ACC112 (cell line): ENCODE results near the gene SCFD1.
"Not testable (repeated sequence)": the region's sequence is repeated elsewhere in the genome, so short reads cannot be mapped to it uniquely, and the experiment has no call there.

Source experiments
- H2AFZ ChIP-seq: fragments of 200-600 bp; sonication (generic); one replicate; pipeline ENCODE4 v1.6.0; 2017; ENCODE audit warnings: antibody characterized with exemption, low read length; ENCODE audit not compliant: unreplicated experiment
- H3K27ac ChIP-seq: fragments of 200-600 bp; sonication (generic); 2 replicates; pipeline ENCODE4 v1.5.1; 2014; ENCODE audit warnings: low read depth, mild to moderate bottlenecking, antibody characterized with exemption, low read length, moderate library complexity
- H3K27me3 ChIP-seq: fragments of 200-600 bp; sonication (generic); 2 replicates; pipeline ENCODE4 v1.6.1; 2014; ENCODE audit warnings: mild to moderate bottlenecking, antibody characterized with exemption, low read length, moderate library complexity, mixed read lengths; ENCODE audit not compliant: insufficient read depth
- H3K36me3 ChIP-seq: fragments of 200-600 bp; sonication (generic); 2 replicates; pipeline ENCODE4 v1.6.1; 2016; ENCODE audit warnings: mild to moderate bottlenecking, antibody characterized with exemption, low read length, moderate library complexity, mixed read lengths; ENCODE audit not compliant: insufficient read depth
- H3K4me1 ChIP-seq: fragments of 200-600 bp; sonication (generic); one replicate; pipeline ENCODE4 v1.6.1; 2016; ENCODE audit warnings: low read length, mixed read lengths; ENCODE audit not compliant: insufficient read depth, unreplicated experiment, control insufficient read depth
- H3K4me3 ChIP-seq: fragments of 200-600 bp; sonication (generic); 2 replicates; pipeline ENCODE4 v1.5.1; 2014; ENCODE audit warnings: mild to moderate bottlenecking, low read depth, low read length
- H3K79me2 ChIP-seq: fragments of 200-600 bp; sonication (generic); one replicate; pipeline ENCODE4 v1.6.0; 2016; ENCODE audit warnings: low read length; ENCODE audit not compliant: control insufficient read depth, unreplicated experiment, insufficient read depth

Gene SCFD1

DNA sequence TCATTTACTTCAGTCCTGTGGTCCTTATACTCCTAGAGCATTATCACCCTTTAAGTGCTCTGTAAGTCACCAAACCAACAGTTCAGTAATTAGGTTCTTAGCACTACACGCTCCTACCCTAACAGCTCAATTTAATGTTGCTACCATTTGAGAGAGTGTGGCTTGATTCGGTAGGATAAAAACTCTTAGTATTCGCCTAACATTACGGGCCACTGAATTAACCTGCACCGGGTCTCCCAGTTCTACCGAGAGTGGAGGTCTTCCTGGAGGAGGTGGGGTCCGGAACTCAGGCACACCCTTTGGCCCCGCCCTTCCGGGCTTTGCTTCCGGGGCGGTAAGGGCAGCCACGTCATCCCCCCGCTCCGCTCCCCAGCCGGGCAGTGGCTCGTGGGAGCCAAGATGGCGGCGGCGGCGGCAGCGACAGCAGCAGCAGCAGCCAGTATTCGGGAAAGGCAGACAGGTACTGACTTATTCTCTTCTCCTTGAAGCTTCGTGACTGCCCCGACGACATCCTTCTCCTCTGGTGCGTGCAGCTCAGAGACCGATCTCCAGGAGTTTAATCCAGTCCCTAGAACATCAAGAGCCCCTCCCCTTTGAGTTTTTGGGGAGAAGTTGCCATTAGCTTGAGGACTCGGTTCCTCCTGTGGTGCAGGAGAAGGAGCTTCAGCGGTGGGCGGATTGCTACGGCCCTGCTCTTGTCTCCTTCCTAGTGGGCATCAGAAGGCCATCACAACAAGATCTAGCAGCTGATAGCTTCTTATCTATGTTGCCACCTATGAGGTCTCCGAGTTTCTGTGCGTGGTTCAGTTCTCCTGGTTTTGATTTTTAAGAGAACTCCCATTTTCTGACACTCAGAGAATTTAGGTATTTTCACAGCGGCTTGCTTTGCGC is at the start of gene SCFD1:
Gene SCFD1, plus strand, starts transcription at position 380 of the 891 bp plus-strand sequence. Its CDS starts 20 bp downstream, at position 400.
- peak within 1 kb of the TSS; percentile 97 for H2AFZ ChIP-seq
- peaks cover 31% of the 10 kb centered on the region for H3K4me1 ChIP-seq
- H3K27me3 ChIP-seq = no peaks in the 10 kb centered on the region
- H3K36me3 ChIP-seq = peaks cover 17% of the 10 kb centered on the region; the same call in 1 of the 2 replicates
- H3K27ac ChIP-seq = peak within 1 kb of the TSS; percentile 80
- peaks cover 49% of the 10 kb centered on the region for H3K79me2 ChIP-seq
- H3K4me3 ChIP-seq = peak within 1 kb of the TSS; percentile 87

GRCh38 chr14:30572771-30573170 is 49.3 kb upstream of the SCFD1 start:
- Histone ChIP-seq H3K4me3 (no peak overlapping the region), H3K27ac (no peak overlapping the region), H2AFZ (no peak overlapping the region), H3K36me3 (no peaks in the 10 kb centered on the region), H3K4me1 (peaks cover 37% of the 10 kb centered on the region), H3K79me2 (peaks cover 99% of the 10 kb centered on the region), H3K27me3 (no peaks in the 10 kb centered on the region)

GRCh38 chr14:30573226-30573814 is 48.8 kb upstream of the SCFD1 start:
- Histone ChIP-seq H3K4me3 (no peak overlapping the region), H3K79me2 (peaks cover 99% of the 10 kb centered on the region), H3K36me3 (no peaks in the 10 kb centered on the region), H2AFZ (no peak overlapping the region), H3K27me3 (no peaks in the 10 kb centered on the region), H3K4me1 (peaks cover 37% of the 10 kb centered on the region), H3K27ac (no peak overlapping the region)

DNA sequence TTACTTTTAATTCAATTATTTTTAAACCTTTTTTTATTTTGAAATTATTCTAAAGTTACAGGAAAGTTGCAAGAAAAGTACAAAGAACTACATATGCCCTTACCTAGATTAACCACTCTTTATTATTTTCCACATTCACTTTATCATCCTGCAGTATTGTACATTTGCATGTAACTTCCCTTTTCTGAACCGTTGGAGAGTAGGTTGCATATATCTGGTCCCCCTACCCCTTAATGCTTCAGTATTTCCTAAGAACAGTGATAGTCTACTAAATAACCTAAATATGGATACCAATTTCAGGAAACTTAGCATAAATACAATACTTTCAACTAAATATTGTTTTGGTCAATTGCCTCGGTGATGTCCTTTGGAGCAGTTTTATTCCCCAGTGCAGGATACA is 48.2 kb upstream of the SCFD1 start:
- H3K4me1 ChIP-seq = peaks cover 37% of the 10 kb centered on the region
- H3K4me3 ChIP-seq = no peak overlapping the region
- no peaks in the 10 kb centered on the region for H3K27me3 ChIP-seq
- no peak overlapping the region for H3K27ac ChIP-seq
- H3K79me2 ChIP-seq = peaks cover 99% of the 10 kb centered on the region
- H3K36me3 ChIP-seq = no peaks in the 10 kb centered on the region
- H2AFZ ChIP-seq = no peak overlapping the region

DNA sequence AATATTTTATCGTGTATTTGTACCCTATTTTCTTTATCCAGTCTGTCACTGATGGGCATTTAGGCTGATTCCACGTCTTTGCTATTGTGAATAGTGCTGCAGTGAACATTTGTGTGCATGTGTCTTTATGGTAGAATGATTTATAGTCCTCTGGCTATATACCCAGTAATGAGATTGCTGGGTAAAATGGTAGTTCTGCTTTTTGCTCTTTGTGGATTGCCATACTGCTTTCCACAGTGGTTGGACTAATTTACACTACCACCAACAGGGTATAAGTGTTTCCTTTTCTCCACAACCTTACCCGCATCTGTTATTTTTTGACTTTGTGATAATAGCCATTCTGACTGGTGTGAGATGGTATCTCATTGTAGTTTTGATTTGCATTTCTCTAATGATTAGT is 47.3 kb upstream of the SCFD1 start:
- not testable (repeated sequence) for H3K27ac ChIP-seq, H3K27me3 ChIP-seq, H3K4me3 ChIP-seq, H3K36me3 ChIP-seq, H2AFZ ChIP-seq
- H3K79me2 ChIP-seq = peaks cover 99% of the 10 kb centered on the region
- peaks cover 35% of the 10 kb centered on the region for H3K4me1 ChIP-seq

- H3K4me3 ChIP-seq, H2AFZ ChIP-seq, H3K36me3 ChIP-seq, H3K27me3 ChIP-seq, H3K27ac ChIP-seq: not testable (repeated sequence)
- Histone ChIP-seq H3K4me1 (peaks cover 20% of the 10 kb centered on the region), H3K79me2 (peaks cover 99% of the 10 kb centered on the region)
Observed at GRCh38 chr14:30576333-30576732, 45.8 kb upstream of the SCFD1 start.

DNA sequence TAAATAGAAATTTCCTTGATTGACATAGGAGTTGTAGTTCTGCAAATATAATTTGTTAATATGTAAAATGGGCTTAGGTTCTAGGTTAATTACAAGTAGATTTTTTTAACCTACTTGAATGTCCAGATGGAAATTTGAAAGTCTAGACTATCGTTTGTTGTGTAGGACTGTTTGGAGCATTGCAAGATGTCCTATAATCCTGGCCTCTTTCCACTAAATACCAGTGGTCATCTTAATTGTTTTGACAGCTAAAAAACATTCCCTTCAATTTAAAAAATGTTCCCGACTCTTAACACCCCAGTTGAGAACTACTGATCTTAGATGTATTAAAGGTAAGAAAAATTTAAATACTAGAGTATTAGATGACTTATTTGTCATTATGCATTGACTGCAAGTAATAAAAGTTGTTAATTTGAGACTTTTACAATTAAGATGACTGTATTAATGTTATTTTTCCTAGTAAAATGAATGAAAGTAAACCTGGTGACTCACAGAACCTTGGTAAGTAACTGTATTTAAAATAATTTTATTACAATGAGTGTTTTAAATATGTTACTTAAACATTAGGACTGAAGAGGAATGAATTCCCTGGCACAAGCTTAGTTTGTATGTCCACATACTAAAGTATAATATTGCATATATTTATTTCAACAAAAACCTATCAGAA is 41.4 kb upstream of the SCFD1 start:
- Histone ChIP-seq H3K4me1 (peaks cover 6% of the 10 kb centered on the region), H3K36me3 (peaks cover 31% of the 10 kb centered on the region), H3K27ac (no peak overlapping the region), H3K79me2 (peaks cover 93% of the 10 kb centered on the region), H3K4me3 (no peak overlapping the region), H2AFZ (no peak overlapping the region), H3K27me3 (no peaks in the 10 kb centered on the region)

DNA sequence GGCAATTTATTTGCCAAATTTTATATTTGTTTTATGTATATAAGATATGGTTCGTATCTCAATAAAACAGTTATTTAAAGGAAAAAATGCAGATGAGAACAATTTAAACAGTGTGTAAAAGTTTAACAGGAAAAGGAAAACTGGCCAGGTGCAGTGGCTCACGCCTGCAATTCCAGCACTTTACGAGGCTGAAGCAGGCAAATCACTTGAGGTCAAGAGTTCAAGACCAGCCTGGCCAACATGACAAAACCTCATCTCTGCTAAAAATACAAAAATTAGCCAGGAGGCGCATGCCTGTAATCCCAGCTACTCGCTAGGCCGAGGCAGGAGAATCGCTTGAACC is 40.9 kb upstream of the SCFD1 start:
- Histone ChIP-seq H3K4me3 (no peak overlapping the region), H3K79me2 (peaks cover 93% of the 10 kb centered on the region)

DNA sequence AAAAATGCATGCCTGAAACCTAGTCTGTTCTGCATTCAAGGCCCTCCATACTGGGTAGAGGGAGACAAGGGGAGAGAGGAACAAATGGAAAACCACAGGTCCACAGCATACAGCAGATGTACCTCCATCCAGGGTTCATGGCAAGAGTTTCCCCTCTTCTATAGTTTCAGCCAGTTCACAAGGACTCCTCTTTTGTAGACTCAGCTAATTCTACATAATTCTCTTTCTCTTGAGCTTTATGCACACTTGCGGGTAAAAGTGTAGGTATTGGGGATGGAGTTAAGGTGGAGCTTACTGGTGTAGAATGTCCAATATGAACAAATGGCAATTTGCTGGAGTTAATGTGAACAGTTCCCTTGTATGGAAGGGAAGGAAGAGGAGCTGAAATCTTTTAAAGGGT is 39.7 kb upstream of the SCFD1 start:
- Histone ChIP-seq H3K4me1 (peaks cover 4% of the 10 kb centered on the region), H3K27ac (no peak overlapping the region), H3K36me3 (peaks cover 43% of the 10 kb centered on the region), H2AFZ (no peak overlapping the region), H3K79me2 (peaks cover 91% of the 10 kb centered on the region), H3K4me3 (no peak overlapping the region), H3K27me3 (no peaks in the 10 kb centered on the region)

More for the DNA sequence above, 40.9 kb upstream of the SCFD1 start:
- no peak overlapping the region for H3K27ac ChIP-seq
- no peaks in the 10 kb centered on the region for H3K27me3 ChIP-seq
- H3K36me3 ChIP-seq = peaks cover 36% of the 10 kb centered on the region
- H2AFZ ChIP-seq = no peak overlapping the region
- peaks cover 6% of the 10 kb centered on the region for H3K4me1 ChIP-seq

GRCh38 chr14:30584058-30584630 is 38.0 kb upstream of the SCFD1 start:
- no peak overlapping the region for H3K27ac ChIP-seq
- no peak overlapping the region for H2AFZ ChIP-seq
- no peak overlapping the region for H3K4me3 ChIP-seq
- H3K27me3 ChIP-seq = no peaks in the 10 kb centered on the region
- peaks cover 82% of the 10 kb centered on the region for H3K79me2 ChIP-seq
- peaks cover 48% of the 10 kb centered on the region for H3K36me3 ChIP-seq
- no peaks in the 10 kb centered on the region for H3K4me1 ChIP-seq
